CD1c-positive myeloid dendritic cell (primary cell): ENCODE results near the gene RXFP1.
"Not testable (repeated sequence)": the region's sequence is repeated elsewhere in the genome, so short reads cannot be mapped to it uniquely, and the experiment has no call there.

Source experiments
- DNase-seq: peaks from one replicate; pipeline ENCODE4 v3.0.0-alpha.2; 2016; ENCODE audit errors: extremely low spot score

The RXFP1 gene

DNA sequence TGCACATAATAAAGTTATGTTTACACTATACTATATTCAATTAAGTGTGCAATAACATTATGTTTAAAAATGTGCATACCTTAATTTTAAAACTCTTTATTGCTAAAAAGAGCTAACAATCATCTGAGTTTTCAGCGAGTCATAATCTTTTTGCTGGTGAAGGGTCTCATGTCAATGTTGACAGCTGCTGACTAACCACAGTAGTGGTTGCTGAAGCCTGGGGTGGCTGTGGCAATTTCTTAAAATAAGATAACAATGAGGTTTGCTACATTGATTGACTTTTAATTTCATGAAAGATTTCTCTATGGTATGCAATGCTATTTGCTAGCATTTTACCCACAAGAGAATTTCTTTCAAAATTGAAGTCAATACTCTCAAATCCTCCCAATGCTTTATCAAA is 91.4 kb downstream of the RXFP1 start:
- DNase-seq, result no peak

DNA sequence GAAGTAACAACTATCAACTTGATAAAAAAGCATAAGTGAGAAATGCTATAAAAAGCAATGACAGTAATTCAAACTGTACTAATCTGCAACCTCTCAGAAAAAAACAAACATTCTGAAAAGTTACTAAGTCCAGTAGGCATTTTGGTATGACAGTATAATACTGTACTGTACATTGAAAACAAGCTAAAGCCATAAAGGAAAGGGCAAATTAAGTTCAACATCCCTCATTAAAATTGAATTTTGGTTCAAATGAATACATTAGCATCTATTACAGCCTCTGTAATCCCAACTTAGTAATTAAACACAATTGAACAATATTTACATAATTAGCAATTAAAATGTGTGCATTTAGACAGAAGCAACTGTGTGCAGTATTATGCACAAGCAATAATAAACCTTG is 96.3 kb downstream of the RXFP1 start:
- no peak for DNase-seq

DNA sequence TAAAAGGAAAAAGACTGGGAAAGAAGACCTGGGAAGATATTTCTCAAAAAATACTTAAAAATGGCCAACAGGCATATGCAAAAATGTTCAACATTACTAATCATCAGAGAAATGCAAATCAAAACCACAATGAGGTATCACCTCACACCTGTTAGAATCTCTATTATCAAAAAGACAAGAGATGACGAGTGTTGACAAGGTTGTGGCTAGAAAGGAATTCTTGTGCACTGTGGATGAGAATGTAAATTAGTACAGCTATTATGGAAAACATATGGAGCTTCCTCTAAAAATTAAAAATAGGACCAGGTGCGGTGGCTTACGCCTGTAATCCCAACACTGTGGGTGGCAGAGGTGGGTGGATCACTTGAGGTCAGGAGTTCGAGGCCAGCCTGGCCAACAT is 100.0 kb downstream of the RXFP1 start:
- no peak for DNase-seq

DNA sequence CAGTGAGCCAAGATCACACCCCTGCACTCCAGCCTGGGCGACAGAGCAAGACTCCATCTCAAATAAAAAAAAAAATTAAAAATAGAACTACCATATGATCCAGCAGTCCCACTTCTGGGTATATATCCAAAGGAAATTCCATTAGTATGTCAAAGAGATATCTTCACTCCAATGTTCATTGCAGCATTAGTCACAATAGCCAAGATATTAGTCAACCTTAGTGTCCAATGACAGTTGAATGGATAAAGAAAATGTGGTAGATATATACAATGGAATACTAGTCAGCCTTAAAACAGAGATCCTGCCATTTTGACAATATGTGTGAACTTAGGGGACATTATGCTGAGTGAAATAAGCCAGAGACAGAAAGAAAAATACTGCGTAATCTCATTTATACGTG is 100.6 kb downstream of the RXFP1 start:
- DNase-seq, result no peak

DNA sequence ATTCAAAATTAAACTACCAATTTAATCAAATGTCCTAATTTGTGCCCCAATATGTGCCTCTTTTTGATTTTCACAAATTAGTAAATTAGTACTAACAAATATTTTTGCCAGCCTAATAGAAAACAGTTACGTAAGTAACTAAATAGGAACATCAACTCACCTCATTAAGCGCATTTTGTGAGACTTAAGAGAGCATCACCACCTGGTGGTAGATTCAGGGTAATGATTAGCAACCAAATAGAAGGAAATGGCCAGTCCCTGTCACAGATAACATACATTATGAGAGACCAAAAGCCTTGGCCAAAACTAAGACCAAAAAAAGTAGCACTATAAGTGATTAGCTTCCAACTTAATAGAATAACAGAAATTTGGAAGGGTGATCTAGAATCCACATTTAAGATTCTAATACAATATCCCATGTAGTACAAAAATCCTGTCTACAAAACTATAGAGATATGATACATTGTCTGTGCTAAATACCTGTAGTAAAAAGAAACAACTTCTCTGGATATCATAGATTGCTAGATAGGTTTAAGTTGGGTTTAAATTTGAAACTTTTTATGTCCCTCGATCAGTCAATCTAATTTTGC is 103.3 kb downstream of the RXFP1 start:
- peak; percentile 66 for DNase-seq

DNA sequence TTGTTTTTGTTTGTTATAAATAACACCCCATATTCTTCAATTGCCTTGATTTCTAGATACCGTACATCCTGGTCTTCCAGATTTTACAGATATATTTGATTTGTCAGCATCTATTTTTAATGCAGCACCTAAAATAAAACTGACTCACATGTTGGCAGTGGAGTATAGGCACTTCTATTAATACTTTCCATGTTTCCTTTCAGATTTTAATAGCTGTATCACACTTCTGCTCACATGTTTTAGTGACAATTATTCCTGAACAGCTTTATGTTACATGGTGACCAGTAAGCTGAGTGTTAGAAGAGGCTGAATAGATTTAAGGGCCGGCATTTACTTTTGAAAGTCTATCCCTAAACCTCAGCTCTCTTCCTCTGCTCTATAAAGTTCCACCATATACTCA is 103.9 kb downstream of the RXFP1 start:
- DNase-seq, result no peak

DNA sequence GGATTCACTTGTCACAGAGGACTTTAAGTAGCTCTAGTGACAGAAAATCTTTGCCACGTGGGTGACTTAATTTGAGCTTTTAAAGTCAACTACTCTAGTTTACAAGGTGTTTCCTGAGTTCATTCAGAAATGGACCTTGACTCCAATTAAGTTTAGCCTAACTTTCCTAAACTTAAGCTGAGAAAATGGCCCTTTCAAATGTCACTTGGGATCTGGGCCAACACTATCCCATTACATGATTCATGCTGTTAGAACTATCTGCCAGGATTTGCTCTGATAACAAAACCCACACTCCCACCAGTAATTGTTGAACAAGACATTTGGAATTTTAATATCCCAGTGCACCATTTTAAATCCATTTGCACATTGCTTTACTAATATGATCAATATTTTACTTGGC is 109.2 kb downstream of the RXFP1 start:
- DNase-seq, result no peak

DNA sequence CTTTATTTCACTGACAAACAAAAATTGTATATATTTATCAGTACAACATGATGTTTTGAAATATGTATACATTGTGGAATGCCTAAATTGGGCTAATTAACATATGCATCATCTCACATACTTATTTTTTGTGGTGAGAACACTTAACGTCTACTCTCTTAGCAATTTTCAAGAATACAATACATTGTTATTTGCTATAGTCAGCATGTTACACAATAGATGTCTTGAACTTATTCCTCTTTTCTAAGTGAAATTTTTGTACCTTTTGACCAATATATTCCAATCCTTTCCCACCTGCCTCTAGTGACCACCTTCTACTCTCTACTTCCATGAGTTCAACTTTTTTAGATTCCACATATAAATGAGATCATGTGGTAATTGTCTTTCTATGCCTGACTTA is 114.9 kb downstream of the RXFP1 start:
- DNase-seq, result no peak

DNA sequence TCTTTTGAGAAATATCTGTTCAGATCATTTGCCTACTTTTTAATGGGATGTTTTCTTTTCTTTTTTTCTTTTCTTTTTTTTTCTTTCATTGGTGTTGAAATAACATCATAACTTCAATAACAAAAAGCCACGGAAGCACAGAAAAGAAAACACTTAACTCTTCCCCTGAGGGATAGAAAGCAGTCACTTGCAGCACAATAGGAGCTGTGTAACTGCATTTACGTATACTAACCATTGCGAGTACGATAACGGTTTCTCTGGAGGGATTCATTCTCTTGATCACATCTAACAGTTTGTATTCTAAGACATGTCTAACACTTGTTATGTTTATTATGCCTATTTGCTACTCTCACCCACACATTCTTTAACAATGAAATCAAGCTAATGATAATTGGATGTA is 122.7 kb downstream of the RXFP1 start:
- DNase-seq, result no peak

DNA sequence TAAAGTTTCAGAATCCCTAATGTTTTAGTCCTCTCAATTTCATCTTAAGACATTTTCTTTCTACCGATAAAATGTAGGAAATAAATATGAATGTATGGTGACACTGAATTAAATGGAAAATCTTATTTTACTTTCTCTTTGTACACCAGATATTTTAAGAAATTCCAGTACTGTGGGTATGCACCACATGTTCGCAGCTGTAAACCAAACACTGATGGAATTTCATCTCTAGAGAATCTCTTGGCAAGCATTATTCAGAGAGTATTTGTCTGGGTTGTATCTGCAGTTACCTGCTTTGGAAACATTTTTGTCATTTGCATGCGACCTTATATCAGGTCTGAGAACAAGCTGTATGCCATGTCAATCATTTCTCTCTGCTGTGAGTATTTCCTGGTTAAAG is 123.1 kb downstream of the RXFP1 start:
- no peak for DNase-seq

DNA sequence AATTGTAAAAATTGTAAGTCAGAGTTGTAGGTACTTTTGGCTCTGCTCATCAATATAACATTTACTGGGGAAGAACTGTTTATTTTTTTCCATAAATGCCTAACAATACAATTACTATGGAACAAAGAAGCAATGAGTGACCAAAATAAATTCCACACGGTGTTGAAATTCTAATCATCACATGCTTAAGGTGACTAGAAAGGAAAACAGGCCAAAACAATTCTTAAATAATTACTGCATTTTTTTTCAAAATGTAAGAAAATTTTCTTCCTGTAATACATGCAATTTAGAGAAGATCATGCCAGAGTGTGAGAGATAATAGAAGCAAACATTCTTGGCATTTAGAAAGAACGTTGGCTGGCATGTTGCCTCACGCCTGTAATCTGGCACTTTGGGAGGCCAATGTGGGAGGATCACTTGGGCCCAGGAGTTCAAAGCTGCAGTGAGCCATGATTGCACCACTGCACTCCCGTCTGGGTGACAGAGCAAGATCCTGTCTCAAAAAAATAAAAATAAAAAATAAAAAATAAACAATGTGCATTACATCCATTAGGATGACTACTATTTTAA is 127.5 kb downstream of the RXFP1 start:
- DNase-seq, result no peak

DNA sequence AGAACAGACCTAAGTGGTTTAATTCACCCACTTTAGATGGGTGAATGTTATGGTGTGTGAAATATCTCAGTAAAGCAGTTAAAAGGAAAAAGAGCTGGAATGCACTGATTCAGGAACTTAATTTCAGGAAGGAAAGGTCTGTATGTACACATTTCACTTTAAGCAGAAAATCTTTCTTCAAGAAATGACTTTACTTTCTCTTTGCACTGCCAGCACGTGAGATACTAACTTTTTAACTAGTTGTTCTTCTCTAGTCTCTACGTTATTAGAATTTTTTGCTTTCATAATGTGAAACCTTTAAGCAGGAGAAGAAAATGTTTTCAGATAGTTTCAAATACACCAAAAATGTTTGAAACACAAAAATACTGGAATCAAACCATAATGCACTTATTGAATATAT is 131.2 kb downstream of the RXFP1 start:
- peak; percentile 21 for DNase-seq

DNA sequence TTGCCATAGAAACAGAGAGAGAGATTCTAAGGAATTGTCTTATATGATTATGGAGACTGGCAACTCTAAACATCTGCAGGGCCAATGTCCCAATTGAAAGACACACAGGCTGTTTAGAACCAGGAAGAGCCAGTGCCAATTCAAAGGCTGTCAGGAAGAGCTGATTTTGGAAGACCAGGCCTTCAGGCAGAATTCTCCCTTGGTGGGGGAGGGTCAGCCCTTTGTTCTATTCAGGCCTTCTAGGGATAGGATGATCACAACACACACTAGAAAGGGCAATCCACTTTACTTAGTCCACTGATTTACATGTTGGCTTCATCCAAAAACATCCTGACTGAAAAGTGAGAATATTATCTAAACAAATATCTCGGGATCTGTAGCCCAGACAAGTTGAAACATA is 134.8 kb downstream of the RXFP1 start:
- DNase-seq, result no peak

DNA sequence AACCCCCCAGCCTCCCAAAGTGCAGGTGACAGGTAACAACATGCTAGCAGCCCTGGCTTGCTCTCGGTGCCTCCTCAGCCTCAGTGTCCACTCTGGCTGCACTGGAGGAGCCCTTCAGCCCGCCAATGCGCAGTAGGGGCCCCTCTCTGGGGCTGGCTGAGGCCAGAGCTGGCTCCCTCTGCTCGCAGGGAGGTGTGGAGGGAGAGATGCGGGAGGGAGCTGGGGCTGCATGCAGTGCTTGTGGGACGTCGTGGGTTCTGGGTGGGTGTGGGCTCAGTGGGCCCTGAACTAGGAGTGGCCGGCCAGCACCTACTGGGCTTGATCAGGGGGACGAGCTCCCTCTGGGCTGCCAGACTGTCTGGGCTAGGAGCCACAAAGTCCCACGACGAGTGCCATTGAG is 135.6 kb downstream of the RXFP1 start:
- no peak for DNase-seq

DNA sequence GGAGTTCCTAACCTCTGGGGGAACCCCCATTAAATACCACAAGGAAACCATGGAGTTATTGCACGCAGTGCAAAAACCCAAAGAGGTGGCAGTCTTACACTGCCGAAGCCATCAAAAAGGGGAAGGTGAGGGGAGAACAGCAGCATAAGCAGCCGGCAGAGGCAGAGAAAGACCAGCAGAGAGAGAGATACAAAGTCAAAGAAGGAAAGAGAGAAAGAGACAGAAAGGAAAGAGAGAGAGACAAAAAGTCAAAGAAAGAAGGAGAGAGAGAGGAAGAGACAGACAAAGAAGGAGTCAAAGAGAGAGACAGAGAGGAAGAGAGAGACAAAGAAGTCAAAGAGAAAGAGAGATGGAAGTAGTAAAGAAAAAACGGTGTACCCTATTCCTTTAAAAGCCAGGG is 141.6 kb downstream of the RXFP1 start:
- DNase-seq, result not testable (repeated sequence)

DNA sequence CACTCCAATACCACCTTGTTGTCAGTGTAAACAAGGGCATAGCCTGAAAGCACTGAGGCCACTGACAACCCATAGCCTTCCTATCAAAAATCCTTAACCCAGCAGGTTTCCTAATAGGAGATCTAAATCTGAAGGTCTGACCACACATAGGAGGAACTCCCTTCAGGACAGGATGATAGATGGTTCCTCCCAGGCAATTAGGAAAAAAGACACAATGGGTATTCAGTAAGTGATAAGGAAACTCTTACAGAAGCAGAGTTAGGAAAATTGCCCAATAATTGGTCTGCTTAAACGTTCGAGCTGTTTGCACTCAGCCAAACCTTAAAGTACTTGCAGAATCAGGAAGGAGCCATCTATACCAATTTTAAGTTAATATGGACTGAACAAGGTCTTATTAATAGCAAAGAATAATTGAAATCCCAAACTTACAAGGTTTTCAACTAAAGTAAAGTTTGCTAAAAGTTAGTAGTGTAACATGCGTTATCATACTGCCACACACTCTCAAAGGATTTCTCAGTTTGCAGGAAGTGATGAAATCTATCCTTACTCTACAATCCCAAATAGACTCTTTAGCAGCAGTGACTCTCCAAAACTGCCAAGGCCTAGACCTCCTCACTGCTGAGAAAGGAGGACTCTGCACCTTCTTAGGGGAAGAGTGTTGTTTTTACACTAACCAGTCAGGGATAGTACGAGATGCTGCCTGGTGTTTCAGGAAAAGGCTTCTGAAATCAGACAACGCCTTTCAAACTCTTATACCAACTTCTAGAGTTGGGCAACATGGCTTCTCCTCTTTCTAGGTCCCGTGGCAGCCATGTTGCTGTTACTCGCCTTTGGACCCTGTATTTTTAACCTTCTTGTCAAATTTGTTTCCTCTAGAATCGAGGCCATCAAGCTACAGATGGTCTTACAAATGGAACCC is 142.3 kb downstream of the RXFP1 start:
- peak; percentile 21 for DNase-seq

DNA sequence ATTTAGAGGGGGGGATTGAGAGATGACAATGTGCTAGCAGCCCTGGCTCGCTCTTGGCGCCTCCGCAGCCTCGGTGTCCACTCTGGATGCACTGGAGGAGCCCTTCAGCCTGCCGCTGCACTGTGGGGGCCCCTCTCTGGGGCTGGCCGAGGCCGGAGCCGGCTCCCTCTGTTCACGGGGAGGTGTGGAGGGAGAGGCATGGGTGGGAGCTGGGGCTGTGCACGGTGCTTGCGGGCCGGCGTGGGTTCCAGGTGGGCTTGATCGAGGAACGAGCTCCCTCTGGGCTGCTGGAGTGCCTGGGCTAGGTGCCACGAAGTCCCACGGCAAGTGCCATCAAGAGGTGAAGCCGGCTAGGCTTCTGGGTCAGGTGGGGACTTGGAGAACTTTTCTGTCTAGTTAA is 143.1 kb downstream of the RXFP1 start:
- DNase-seq, result no peak

DNA sequence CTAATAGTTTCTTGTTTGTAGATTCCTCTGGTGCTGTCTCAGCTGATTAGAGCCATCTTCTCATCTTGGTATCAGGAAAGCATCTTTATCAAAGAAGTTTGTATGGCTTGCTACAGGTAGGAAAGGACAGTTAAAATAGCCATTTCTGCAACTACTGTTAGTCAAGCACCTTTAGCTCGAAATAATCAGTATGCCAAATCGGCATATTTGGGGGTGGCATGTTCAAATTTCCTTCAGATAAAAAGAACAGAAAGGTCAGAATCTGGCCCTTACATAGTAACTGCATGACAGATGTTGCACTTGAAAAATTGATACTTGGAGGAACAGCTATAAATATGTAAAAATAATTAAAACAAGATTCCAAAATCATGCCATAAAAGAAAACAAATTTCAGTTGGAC is 145.2 kb downstream of the RXFP1 start:
- no peak for DNase-seq

DNA sequence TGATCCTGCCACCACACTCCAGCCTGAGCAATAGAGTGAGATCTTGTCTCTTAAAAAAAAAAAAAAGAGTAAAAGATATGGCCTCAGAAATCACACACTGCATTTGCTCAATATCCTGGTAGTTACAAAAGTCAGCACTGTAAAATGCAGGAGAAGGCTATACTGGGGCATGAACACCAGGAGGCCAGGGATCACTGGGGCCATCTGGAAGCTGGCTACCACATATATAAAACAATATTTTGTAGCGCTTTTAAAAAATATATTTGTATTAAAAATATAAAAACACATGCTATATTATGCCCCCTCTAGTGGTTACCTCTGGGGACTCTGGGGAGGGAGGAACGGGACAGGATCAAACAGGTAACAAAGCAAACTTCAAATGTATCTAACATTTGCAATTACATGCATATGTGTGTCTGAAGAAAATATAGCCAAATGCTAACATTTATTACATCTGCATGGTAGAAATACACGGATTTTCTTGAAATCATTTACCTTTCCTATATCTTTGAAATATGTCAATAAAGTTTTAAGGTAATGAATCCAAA is 146.0 kb downstream of the RXFP1 start:
- no peak for DNase-seq

DNA sequence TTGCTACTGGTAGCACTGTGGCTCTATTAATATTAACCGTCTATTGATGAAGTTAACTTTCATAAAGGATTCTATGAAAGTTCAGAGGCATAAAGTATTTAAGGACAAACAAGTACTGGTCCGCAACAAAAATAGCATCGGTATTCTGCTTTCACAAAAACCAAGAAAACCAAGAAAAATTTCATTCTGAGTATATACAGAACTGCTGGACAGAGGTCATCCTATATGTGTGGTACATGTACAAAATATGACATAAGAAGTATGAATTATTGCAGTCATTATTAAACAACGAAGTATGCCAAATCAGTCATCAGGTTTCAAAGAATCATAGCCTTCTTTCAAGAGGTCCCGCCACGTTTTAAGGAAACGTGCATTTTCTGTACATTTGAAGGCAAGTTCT is 147.6 kb downstream of the RXFP1 start:
- no peak for DNase-seq

DNA sequence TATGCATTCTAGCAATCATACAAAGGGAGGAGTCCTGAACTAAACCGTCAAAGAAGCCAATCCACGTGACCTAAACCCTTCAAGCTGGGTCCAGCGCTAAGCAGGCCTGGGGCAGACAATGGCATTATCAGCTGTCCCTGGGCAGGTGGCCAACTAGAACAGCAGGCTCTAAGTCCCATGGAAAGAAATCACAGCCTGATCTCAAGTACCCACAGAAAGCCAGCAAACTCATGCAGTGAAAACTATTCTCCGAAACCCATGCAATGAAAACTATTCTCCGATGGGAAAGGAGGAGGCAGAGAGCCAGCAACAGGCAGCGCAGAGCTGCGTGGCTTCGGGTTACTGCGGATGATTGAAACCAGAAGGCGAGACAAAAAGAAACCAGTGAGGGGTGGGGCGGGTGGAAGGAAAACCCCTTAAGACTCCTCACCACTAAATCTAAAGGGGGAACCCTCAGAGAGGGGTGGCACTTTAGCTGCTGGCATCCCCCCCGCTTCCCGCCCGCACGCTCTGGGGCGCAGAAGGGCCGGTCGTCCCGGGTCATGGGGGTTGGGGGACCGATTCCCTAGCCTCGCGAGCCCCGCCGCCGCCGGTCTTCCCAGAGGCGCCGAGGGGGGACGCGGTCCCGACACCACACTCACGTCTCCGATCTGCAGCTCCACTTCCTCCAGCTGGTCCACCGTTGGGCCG is 149.4 kb downstream of the RXFP1 start:
- DNase-seq, result peak; percentile 39

DNA sequence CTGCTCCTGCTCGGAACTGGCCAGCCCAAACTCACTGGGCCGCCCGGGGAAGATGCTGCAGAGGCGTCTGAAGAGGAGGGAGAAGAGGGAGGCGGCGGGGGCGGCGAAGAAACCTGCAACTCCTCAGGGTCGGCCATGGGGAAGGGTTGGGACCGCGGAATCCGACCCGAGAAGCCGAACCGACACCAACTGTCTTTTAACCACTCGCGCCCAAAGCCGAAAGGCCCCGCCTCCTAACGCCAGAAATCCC is 149.9 kb downstream of the RXFP1 start, which contains the start of gene C4orf46:
TSS of gene C4orf46 (minus strand) at position 223 of the 250 bp plus-strand sequence. CDS start at position 137, 86 bp downstream.
- DNase-seq, result no peak
